Right hindlimb (tissue), 1 donor: ENCODE data around the gene GABBR2.
"Not testable (repeated sequence)": the region's sequence is repeated elsewhere in the genome, so short reads cannot be mapped to it uniquely, and the experiment has no call there.

Experiments
- DNase-seq: peaks from one replicate; pipeline ENCODE4 v3.0.0-alpha.2; 2018

GABBR2 gene

DNA sequence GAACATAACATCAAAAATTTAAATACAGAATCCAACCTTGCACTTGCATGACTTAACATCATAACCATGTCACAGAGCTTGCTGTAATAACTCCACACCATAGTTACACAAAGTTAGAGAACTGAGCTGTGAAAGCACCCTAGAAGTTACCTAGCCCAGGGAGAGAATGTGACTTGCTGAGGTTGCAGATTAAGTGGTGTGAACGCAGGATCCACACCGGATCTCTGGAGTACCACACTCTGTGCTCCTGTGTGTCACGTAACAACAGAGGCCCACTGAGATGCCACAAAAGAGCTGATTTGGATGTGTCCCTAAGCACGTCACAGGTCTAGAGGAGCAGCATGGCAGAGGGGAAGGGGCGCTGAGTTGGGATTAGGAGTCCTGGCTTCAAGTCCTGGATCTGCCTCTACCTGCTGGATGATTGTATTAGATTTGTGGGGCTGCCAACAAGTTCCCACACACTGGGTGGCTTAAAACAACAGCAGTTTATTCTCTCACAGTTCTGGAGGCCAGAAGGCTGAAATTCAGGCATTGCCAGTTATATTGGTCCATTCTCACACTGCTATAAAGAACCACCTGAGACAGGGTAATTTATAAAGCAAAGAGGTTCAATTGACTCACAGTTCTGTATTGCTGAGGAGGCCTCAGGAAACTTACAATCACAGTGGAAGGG is 240.0 kb downstream of the GABBR2 start:
- no peak for DNase-seq

DNA sequence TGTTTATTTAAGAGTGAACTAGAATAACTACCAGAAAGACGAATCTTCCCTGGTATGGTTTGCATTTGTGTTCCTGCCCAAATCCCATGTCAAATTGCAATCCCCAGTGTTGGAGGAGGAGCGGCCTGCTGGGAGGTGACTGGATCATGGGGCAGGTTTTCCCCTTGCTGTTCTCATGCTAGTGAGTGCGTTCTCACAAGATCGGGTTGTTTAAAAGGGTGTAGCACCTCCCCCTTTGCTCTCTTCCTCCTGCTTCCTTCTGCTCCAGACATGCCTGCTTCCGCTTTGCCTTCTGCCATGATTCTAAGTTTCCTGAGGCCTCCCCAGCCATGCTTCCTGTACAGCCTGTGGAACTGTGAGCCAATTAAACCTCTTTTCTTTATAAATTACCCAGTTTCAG is 242.9 kb downstream of the GABBR2 start:
- DNase-seq = no peak

DNA sequence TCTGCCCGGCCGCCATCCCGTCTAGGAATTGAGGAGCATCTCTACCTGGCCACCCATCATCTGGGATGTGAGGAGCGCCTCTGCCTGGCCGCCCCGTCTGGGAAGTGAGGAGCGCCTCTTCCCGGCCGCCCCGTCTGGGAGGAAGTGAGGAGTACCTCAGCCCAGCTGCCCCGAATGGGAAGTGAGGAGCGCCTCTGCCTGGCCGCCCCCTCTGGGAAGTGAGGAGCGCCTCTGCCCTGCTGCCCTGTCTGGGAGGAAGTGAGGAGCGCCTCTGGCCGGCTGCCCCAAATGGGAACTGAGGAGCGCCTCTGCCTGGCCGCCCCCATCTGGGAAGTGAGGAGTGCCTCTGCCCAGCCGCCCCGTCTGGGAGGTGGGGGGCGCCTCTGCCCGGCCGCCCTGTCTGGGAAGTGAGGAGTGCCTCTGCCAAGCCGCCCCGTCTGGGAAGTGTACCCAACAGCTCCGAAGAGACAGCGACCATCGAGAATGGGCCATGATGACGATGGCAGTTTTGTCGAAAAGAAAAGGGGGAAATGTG is 244.5 kb downstream of the GABBR2 start:
- DNase-seq = not testable (repeated sequence)

DNA sequence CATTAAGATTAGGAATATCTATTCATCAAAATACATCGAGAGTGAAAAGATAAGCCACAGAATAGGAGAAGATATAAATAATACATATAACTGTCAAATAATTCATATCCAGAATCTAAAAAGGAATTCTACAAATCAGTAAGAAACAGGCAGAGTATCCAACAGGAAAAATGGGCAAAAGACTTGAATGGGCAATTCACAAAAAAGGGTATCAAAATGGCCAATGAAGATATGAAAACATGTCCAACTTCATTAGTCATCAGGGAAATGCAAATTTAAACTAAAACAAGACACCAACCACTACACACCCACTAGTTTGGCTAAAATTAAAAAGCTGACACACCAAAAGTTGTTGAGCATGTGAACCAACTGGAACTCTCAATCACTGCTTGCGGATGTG is 246.4 kb downstream of the GABBR2 start:
- no peak for DNase-seq

DNA sequence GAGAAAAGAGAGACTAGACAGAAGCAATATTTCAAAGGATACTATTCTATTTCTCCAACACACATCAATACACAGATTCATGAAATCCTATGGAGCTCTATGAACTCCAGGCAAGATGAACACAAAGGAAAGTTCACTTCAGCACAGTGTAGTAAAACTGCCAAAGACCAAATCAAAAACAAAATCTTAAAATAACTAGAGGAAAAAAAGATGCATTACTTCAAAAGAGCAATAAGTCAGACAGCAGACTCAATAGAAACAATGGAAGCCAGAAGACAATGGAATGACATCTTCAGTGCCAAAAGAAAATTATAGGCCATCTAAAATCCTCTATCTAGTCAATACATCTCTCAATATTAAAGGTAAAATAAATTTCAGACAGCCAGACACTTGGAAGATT is 248.0 kb downstream of the GABBR2 start:
- no peak for DNase-seq

DNA sequence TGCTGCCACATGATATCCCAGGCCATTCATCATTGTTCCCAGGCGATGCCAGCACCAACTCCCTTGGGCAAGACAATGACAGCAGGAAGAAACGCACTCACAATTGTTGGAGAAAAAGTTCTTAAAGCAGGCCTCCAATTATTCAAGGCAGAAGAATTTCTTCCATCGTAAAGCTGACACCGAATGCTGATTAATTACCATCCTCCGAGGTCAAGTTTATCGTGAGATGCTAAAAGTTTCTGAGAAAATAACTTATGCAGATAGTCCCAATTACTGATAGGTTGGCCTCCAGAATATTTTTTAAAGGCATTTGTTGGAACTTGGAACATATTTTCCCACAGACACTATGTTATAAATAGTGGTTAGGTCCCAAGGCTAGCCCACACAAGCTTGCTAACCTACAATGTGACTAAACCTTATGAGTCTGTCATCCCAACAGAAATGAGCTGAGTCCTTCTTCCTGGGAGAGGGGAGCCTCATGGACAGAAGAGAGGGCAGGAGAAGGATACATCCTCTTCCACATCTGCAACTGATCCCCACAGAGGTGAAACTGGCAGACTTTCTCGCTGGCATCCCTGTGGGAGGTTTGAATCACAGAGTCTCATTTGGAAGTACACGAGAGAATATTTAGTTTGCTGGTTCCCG is 250.9 kb downstream of the GABBR2 start:
- no peak for DNase-seq

DNA sequence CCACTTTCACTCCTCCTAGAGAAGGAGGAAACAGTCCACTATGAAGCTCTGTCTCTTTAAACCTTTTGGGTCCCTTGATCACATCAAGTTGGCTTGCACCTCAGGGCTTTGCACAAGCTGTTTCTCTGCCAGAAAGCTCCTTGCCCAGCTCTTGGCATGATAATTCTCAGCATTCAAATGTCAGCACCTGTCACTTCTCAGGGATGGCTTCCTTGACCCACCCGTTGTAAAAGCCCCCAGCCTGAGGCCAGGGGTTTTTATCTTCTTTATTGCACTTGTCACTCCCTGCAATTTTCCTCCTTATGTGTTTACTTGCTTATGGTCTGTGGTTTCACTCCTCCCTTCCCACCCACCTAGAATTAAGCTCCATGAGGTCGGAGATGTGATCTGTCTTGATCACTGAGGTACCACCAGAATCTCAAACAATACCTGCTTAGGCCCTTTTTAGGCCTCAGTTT is 252.6 kb downstream of the GABBR2 start:
- DNase-seq = no peak

DNA sequence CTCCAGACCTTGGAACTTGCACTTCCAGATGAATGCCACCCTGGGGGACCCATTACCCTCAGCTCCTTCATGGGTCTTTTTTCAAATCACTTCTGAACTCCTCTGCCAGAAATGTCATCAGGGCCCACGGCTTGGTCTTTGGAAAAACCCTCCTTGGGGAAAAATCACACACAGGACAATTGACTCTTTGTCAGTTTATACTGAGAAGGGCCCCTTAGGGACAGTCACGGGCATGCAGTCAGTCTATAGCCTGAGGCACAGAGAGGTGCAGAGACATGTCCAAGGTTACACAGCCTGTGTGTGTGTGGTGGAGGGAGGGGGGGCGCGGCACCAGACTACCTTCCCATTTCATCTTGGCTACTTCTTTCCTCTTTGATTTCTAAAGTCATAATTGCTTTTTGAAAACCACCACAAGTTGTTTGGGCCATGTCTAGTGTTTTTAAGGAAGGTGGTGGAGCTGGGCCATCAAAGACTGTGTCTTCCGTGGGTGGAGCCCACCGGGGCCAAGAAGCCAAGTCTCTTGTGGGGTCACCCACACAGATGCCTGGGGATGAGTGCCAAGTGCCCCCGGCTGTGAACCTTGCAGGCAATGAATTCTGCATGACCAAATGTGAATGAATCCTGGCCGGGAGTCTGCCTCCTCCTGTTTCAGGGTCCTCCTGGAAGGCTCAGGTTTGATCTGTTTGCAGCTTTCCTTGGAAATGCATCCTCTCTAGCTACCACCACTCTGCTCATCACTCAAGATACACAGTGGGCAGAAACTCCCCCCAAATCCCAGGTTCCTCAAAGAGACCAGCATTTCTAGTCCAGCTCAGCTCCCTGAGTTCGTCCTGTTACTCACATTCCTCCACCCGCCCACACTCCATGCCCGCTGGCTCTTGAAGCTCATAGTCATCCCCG is 253.2 kb downstream of the GABBR2 start:
- no peak for DNase-seq

DNA sequence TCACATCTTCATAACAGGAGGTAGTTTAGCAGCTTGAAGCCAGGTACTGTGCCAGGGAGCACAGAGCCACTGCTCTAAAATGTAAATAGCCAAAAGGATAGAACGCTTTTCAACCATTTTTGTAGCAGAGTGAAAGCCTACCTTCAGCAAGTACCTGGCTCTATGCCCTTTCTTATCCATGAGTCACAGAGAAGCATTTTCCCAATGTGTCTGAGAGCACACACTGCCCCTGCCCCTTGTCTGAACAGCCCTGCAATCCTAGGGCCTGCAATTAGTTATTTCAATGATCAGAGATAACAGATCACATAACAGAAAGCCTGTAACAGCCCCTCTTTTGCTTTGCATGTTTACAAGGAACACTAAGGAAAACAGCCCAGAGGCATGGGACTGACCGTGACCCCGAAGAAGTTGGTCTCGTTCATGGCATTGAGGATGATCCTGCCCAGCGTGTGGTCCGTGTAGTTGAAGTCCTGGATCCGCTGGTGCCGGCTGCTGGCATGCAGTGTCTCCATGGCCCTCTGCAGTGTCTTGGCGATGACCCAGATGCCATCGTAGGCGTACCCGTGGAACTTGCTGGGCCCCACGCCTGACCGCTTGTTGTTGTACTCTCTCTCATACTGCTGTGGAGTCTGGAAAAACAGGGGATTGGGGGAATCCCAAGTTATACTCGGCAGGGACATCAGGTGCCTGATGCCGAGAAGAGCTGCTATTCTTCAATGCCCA is 255.0 kb downstream of the GABBR2 start:
- no peak for DNase-seq

DNA sequence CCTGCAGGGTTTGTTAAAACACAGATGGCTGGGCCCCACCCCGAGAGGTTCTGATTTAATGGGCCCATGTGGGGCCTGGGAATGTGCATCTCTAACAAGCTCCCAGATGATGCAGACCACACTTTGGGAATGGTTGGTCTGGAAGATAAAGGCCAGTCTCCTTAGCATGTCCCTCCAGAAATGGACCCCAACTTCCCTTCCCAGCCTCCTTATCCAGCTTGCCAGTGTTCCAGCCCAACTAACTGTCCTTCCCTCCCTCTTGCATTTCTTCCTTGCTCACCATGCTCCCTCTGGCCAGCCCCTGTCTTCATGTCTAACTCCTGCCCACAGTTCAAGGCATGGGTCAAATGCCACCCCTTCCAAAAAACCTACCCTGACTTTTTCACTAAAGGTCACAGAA is 257.2 kb downstream of the GABBR2 start:
- DNase-seq = no peak

DNA sequence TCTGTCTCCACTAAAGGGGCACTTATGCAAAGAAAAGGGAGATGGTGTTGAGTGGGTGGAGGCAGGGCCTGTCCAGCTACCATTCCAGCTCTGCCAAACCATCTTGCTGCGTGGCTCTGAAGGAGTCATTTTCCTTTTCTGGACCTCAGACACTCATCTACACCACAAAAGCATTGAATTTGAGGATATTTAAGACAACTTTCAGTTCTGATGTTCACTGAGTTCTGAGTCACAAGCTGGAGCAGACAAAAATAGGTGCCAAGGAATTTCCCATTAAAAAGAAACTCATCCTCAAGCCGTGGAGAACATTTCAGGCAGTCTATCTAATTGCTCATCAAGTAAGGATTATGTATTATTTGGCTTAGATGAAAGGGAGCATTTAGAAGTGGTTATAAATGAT is 258.2 kb downstream of the GABBR2 start:
- no peak for DNase-seq

DNA sequence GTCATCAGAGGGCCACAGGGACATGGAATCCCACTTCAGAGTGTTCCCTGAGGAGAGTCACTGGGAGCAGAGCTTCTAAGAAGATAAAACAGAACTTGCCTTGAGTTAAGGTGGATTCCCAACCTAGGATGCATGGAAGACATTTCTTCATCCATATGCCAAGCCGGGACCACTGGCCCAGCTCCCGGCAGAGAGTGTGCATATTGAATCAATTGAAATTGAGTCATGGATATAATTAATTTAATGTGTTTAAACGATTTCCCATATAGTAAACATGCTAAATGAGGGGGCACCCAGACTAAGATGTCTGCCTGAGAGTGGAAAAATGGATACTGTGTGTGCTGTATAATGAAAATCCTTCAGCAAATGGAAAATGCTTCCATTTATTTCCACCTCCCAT is 258.9 kb downstream of the GABBR2 start:
- DNase-seq = no peak

DNA sequence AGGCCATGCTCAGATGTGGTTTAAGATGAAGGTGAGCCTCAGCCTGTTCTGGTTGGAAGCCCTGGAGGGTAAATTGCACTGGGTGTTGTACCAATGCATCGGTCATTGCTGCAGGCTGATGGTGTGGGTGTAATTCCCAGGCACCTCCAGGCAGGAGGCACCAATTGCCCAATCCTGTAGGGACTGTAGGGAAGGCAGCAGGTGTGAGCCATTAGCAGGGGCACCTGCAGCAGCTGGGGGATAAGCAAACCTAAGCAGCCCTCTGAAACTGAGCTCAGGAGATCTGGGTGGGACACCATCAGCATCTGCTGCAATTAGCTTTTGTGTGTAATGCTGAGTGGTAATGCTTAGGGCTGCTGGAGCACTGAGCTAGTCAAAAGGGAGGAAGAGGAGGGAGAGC is 263.2 kb downstream of the GABBR2 start:
- no peak for DNase-seq

DNA sequence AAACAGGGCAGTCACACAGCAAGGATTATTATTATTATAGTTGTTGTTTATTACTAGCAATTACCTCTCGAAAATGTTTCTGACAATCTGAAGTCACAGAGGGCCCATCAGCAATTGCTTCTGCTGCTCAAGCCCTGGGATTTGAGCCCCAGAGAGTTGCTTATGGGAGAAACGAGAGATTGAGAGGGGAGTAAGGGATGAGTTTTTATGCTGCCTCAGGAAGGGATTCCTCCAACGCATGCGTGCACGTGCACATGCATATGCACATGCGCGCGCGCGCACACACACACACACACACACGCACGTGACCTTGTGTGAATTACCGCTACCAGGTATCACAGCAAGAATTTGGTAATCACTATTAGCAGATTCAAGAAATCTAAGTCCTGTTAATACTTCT is 264.1 kb downstream of the GABBR2 start:
- DNase-seq = no peak

DNA sequence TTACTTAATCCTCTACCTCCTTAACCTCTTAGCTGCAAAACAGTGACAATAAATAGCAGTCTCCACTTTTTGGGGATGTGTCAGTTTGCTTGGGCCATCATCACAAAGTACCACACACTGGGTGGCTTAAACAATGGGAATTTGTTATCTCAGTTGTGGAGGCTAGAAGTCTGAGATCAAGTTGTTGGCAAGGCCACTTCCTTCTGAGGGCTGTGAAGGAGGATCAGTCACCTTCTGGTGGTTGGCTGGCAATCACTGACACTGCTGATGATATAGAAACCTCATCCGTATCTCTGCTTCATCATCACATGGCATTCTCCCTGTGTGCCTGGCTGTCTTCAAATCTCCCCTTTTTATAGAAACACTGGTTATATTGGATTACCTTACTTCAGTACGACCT is 266.2 kb downstream of the GABBR2 start:
- no peak for DNase-seq

DNA sequence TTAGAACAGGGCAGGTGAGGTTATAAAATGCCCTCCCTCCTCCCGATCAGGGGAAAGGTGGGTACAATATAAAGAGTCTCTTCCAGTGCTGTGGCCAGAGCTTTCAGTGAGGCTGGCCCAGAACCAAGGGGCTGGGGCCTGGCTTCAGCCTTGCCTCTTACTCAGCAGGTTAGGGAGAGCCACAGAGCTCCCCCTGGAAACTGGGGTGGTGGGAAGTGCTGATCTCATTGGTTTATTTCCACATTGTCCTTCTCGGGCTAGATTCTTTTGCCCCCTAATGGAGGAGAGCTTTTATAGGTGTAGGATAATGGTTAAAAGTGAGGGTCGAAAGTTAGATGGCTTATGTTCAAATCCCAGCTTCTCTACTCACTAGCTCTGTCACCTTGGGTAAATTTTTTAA is 266.6 kb downstream of the GABBR2 start:
- no peak for DNase-seq

DNA sequence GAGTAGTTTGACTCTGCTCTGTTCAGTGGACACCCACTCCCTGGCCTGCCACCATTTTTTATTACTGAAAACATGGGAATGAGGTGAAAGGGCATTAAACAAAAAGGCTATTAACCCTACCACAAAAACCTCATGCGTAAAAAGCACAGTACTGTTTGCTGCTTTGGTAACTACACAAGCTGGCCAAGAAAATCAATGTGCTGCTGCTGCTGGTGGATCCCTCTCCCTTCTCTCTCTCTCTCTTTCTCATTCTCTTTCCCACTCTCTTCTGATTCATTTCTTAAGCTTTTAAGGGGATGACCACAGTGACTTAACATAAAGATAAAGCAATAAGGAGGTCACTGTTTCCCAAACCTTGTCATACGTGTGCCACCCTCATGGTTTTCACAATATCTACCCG is 270.1 kb downstream of the GABBR2 start:
- DNase-seq = no peak

DNA sequence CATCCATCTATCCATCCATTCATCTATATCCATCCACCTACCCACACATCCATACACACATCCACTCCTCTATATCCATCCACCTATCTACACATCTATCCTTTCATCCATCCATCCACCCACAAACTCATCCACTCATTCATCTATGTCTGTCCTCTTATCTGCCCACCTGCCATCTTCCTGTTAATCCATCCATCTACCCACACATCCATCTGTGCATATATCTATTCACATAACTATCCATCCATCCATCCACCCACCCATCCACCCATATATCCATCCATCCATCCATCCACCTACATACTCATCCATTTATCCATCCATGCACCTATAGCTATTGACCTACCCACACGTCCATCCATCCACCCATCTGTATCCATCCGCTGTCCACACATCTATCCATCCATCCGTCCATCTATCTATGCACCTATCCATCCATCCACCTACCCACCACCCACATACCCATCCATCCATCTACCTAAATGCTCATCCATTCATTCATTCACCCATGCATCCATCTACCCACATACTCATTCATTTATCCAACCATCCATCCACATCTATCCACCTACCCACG is 271.2 kb downstream of the GABBR2 start:
- DNase-seq = no peak

DNA sequence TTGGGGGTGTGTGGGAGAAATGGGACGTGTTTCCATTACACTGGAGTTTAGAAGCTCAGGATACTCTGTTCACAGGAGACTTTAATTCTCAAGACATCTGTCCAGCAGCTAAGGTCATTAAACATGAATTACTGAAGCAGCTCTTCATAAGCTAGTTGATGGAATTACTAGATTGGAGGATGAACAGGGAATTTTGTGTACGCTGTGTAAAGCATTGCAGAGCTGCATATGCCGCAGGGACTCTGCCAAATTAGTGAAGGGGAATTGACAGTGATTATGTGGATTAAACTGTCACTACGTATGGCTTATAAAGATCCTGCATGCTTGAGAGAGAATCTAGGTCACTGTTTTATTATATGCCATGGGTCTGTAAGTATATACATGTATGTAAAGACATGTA is 275.8 kb downstream of the GABBR2 start:
- DNase-seq = no peak

DNA sequence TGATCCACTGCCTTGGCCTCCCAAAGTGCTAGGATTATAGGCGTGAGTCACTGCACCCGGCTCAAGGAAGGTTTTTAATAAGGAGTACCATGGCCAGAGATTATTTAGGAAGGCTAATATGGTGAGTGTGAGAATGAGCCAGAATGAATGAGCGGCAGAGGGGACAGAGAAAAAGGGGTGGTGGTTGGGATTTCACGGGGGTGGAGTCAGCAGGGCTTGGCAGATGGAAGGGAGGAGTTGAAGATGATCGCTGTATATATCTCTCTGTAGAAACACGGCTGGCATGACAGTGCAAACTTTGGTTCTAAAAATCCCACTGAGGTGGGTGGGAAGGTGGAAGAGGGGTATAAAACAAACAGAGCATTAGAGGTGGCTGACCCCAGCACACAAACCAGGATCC is 276.6 kb downstream of the GABBR2 start:
- no peak for DNase-seq

DNA sequence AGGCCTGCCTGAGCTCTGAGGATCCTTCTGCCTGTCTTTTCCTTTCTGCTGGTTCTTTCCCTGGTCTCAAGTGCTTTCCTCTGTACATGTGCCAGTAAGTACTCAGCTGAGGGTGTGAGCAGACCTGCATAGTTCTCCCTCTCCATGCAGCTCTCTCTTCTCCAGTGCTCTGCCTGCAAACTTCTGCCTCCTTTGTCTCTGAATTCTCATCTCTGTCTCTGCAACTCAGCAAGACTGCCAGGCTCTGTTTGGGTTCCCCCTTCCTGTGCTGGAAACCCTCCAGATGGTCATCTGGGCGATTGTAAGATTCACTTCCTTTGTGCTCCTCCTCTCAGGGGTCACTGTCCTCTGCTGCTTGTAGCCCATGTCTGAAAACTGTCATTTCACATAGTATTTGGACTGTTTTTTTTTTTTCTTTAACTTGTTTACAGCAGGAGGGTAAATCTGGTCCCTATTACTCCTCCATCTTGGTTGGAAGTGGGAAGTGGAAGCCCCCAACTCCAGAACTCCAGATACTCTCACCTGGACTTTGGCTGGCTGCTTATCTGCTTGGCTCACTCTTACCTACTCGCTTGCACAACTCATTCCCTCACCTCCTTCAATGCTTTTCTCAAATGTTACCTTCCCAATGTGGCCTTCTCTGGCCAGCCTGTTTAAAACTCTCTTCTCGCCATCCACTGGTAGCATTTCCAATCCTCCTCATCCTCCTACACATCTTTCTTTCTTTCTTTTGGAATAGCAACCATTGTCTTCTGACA is 278.0 kb downstream of the GABBR2 start:
- DNase-seq = no peak

DNA sequence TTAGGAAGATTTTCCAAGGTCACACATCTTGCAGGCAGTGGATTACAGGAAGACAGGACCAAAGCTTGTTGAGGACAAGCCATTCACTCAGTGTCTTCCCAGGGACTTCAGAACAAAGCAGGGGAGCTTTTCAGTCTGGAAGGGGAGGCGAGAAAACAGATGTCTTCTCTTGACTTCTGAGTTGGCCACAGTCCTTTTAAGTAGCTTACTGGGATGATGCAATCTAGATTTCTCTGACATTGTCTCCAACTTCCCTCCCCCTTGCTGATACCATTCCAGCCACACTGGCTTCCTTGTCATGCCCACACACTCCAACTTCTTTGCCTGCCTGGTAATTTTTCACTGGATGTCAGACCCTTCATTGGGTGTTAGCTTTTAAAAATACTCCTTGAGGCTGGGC is 279.1 kb downstream of the GABBR2 start:
- no peak for DNase-seq
